Measurements from ENCODE around the gene PTPRN. TPM values are rescaled to one million over a fixed set of nuclear protein-coding genes. Genes with fewer than 3 reads are reported as not detected.

Gene PTPRN
- total RNA-seq, 1 experiment from 2014 or later, result 6.5 TPM

- Mint-ChIP-seq H3K36me3 (ENCODE audit: insufficient read depth in 1 of 3, low read depth in 3 of 3) (peaks cover 0 to 4% (median 2%) of the 10 kb centered on the region in 3 experiments; a peak in 2 of 7 replicates), H3K27ac (no peak overlapping the region), H3K4me3 (no peak overlapping the region; a peak in 1 of 5 replicates), H3K9me3 (peaks cover 2 to 7% of the 10 kb centered on the region in 2 experiments; a peak in 3 of 5 replicates), H3K4me1 (peaks cover 19 to 29% of the 10 kb centered on the region in 2 experiments), H3K27me3 (ENCODE audit: low read depth) (peaks cover 70% of the 10 kb centered on the region)
- TF ChIP-seq CTCF (conservative IDR thresholded peaks at IDR 0.05), result no peak
- H2BK20ac ChIP-seq (ENCODE audit: low read depth, low read length, poor library complexity, severe bottlenecking), result no peak overlapping the region
- H3K27ac ChIP-seq (ENCODE audit: insufficient read length, low read depth, low read length), result no peak overlapping the region
- no peak overlapping the region for H2BK15ac ChIP-seq (ENCODE audit: low read depth, low read length)
- H2AK5ac ChIP-seq (ENCODE audit: insufficient read length, low read length), result no peak overlapping the region
- H3K4me1 ChIP-seq (ENCODE audit: insufficient read depth, low read length), result no peaks in the 10 kb centered on the region
- no peak overlapping the region for H2BK120ac ChIP-seq (ENCODE audit: low read depth, low read length, poor library complexity, severe bottlenecking)
- H3K23me2 ChIP-seq (ENCODE audit: insufficient read length, low read depth, low read length, poor library complexity, severe bottlenecking), result peaks cover 6% of the 10 kb centered on the region
- H3K9me3 ChIP-seq (ENCODE audit: control insufficient read depth, low read depth, low read length), result no peaks in the 10 kb centered on the region
- no peak overlapping the region for H4K5ac ChIP-seq (ENCODE audit: insufficient read length, low read depth, low read length)
- no peak for DNase-seq
- H3K9ac ChIP-seq (ENCODE audit: extremely low read depth, insufficient read length, low read length), result no peak overlapping the region
- no peak overlapping the region for H2BK5ac ChIP-seq (ENCODE audit: insufficient read length, low read length)
- H2BK12ac ChIP-seq (ENCODE audit: insufficient read length, low read depth, low read length), result no peak overlapping the region
- no peaks in the 10 kb centered on the region for H3K79me1 ChIP-seq (ENCODE audit: insufficient read depth, low read depth, low read length, poor library complexity, severe bottlenecking)
- H3K4ac ChIP-seq (ENCODE audit: low read depth, low read length), result no peak overlapping the region
- H3K4me2 ChIP-seq (ENCODE audit: insufficient read depth, insufficient read length, low read length), result no peak overlapping the region
- H3K18ac ChIP-seq (ENCODE audit: insufficient read length, low read depth, low read length), result no peak overlapping the region
- H2AFZ ChIP-seq (ENCODE audit: low read length), result no peak overlapping the region
- H3K23ac ChIP-seq (ENCODE audit: insufficient read length, low read depth, low read length), result no peak overlapping the region
- no peaks in the 10 kb centered on the region for H4K20me1 ChIP-seq (ENCODE audit: control insufficient read depth, insufficient read depth, insufficient read length)
- no peaks in the 10 kb centered on the region for H3K79me2 ChIP-seq (ENCODE audit: insufficient read depth, low read length)
- no peak overlapping the region for H3K14ac ChIP-seq (ENCODE audit: insufficient read depth, low read length)
- H3T11ph ChIP-seq (ENCODE audit: low read length), result no peak overlapping the region
- no peak overlapping the region for H4K91ac ChIP-seq (ENCODE audit: insufficient read length, low read depth, low read length)
- H3K56ac ChIP-seq (ENCODE audit: insufficient read length, low read depth, low read length), result no peak overlapping the region
- WGBS (ENCODE audit: extremely low coverage, insufficient read length, low lambda C conversion rate), result no CpG with 5 or more reads among the region's 14 CpGs
- H4K8ac ChIP-seq (replicated peaks; ENCODE audit: insufficient read length, low read depth, low read length), result no peak overlapping the region
- no peaks in the 10 kb centered on the region; the same call in 1 of the 2 replicates for H3K27me3 ChIP-seq (ENCODE audit: insufficient read depth, low read length)
Measured at GRCh38 chr2:219296142-219296541, 13.1 kb downstream of the PTPRN start.

Measured in H9 (cell line).